ENCODE measurements around the gene SCART1.
A peak's percentile ranks its signal among the peaks of the same experiment; 100 is the strongest.

SCART1 gene

DNA sequence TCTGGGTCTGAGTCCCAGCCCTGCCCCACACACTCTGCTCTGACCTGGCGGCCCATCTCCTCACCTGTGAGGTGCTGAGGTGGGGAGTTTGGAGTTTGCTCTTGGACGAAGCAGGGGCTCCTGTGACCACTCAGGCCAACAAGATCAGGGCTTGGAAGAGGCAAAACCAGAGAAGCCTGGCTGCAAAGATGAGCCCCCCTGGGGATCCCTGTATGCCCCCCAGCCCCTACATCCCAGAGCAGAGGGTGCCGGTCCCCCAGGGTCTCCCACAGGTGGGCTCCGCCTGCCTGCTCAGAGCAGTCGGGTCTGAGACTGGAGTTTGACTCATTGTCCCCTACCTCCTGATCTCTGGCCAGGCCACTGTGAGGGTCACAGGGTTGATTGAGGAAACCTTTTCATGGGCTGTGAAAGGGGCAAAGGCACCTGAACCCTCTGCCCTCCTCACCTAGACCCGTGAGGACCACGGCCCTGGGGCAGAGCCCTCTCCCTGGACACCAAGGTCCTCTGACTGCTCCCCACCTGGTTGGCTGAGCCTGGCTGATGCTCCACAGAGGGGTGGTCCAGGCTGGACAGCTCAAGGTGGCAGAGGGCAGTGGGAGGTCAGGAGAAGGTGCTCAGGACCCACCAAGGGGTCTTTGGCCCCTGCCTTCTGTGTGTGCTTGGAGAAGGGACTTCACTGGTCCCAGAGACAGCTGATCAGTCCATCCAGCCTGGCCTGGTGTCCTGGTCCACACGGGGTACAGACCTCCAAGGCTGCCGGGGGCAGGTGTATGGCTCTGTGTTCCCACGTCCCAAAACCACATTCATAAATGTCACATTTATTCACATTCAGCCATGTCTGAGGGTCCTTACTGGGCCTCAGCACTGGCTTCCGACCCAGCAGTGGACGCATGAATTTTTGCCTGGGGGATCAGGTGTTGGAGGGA is 9.1 kb upstream of the SCART1 start:
- Mint-ChIP-seq H3K27me3 (peaks cover 6% of the 10 kb centered on the region), H3K36me3 (peaks cover 14% of the 10 kb centered on the region), H3K27ac (no peak overlapping the region), H3K4me1 (peaks cover 7% of the 10 kb centered on the region), H3K4me3 (no peak overlapping the region), H3K9me3 (peaks cover 21% of the 10 kb centered on the region)

DNA sequence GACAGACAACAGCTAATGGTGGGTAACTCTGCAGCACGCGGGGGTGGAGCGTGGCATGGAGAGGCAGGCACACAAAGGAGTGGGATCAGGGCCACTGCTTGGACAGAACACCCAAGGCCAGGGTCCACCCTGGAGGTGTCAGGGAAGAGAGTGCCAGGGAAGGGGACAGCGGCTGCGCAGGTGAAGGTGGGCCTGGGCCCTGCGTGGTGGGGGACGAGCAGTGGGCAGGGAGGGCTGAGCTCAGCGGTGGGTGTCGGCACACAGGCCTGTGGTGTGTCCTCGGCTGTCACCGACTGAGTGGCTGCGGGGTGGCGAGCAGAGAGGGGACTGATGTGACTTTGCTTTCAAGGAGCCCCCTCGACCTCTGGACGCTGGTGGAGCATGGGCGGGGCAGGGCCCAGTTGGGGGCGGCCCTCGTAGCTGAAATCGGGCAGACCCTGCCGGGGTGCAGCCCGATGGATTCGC is 8.4 kb upstream of the SCART1 start:
- Mint-ChIP-seq H3K4me1 (peaks cover 7% of the 10 kb centered on the region), H3K4me3 (no peak overlapping the region), H3K9me3 (peaks cover 21% of the 10 kb centered on the region), H3K27me3 (peaks cover 6% of the 10 kb centered on the region), H3K36me3 (peaks cover 14% of the 10 kb centered on the region), H3K27ac (no peak overlapping the region)

DNA sequence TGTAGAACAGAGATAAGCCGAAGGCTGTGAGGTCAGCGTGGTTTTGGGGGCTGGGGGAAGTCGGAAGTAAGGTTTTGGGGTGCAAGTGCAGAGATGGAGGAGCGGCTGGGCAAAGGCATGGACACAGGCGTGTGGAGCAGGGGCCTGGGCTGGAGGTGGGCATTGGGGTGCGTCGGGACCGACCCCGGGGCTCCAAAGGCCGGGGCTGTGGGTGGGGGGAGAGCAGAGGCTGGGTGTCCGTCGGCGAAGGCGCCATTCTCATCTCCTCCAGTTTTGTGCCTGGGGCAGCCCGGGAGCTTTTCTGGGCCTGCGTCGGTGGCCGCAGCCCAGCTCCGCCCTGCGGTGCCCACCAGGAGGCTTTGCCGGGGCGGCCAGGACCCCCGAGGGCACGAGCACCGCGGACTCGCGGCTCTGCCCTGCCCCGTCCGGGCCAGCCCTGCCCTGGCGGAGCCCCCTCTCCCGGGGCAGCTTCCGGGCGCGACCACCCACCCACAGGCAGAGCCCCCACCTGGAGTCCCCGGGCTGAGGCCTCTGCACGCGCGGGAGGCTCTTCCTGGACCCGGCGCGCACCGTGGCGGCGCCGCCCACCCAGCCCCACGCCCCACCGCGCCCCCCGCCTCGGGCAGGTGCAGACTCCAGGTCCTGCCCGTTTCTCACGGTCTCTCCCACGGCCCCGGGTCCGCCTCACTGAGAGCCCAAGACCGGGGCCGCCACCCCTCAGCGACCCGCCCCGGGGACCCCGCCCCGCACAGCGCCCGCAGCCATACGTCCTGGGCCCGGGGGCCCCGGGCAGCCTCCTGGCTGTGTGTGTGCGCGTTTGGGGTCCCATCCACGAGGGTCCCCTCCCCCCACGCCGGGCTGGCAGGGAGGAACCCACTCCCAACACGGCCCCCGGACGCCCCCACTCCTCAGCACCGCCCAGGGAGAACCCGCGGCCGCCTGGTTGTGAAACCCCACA is 7.7 kb upstream of the SCART1 start:
- Mint-ChIP-seq H3K4me1 (peaks cover 7% of the 10 kb centered on the region), H3K9me3 (peaks cover 21% of the 10 kb centered on the region), H3K36me3 (peaks cover 14% of the 10 kb centered on the region), H3K27me3 (peaks cover 6% of the 10 kb centered on the region), H3K4me3 (no peak overlapping the region), H3K27ac (no peak overlapping the region)

DNA sequence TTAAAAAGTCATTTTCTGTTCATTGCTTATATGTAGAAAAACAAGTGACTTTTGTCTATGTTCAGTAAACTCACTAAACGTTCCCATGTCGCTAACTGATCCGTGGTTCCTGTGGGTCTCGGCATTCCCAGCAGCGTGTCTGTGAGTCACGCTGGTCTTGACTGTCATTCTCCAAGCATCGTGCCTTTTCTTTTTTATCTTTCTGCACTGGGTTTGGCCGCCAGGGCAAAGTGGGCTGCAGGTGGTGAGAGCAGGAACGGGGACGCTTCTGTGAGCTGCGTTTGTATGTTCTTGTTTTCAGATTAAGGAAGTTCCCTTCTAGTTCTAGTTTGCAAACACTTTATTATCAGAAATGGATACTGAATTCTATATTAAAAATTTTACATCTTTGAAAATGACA is 6.8 kb upstream of the SCART1 start:
- Mint-ChIP-seq H3K9me3 (peaks cover 21% of the 10 kb centered on the region), H3K4me1 (peaks cover 7% of the 10 kb centered on the region), H3K4me3 (no peak overlapping the region), H3K36me3 (peaks cover 14% of the 10 kb centered on the region), H3K27me3 (peaks cover 6% of the 10 kb centered on the region), H3K27ac (peak overlapping the region; percentile 35)

DNA sequence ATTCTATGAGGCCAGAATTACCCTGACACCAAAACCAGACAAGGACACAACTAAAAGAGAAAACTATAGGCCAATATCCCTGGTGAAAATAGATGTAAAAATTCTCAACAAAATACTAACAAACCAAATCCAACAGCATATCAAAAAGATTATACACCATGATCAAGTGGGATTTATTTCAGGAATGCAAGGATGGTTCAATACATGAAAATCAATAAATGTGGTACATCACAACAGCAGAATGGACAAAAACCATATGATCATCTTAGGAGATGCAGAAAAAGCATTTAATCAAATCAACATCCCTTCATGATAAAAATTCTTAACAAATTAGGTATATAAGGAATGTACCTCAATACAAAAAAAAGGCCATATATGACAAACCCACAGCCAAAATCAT is 5.6 kb upstream of the SCART1 start:
- Mint-ChIP-seq H3K9me3 (peaks cover 21% of the 10 kb centered on the region), H3K4me3 (no peak overlapping the region), H3K36me3 (peaks cover 14% of the 10 kb centered on the region), H3K27me3 (peaks cover 5% of the 10 kb centered on the region), H3K27ac (no peak overlapping the region), H3K4me1 (no peaks in the 10 kb centered on the region)

DNA sequence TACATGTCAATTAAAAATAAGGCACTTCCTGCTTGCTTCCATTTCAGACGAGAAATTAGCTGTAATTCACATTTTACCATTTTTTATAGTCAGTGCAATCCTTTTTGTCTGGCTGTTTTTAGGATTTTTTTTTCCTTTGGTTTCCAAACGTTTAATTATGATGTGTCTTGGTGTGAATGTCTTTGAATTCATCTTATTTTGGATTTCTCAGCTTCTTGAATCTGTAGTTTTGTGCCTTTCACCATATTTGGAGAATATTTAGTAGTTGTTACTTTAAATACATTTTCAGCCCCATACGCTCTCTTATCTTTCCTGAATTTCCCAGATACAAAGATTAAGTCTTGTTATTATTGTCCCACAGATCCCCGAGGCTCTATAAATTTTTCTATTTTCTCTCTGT is 2.4 kb upstream of the SCART1 start:
- H3K27me3 Mint-ChIP-seq: peaks cover 4% of the 10 kb centered on the region
- no peak overlapping the region for H3K4me3 Mint-ChIP-seq
- H3K9me3 Mint-ChIP-seq: peaks cover 21% of the 10 kb centered on the region
- H3K36me3 Mint-ChIP-seq: peaks cover 14% of the 10 kb centered on the region
- H3K4me1 Mint-ChIP-seq: no peaks in the 10 kb centered on the region
- no peak overlapping the region for H3K27ac Mint-ChIP-seq

DNA sequence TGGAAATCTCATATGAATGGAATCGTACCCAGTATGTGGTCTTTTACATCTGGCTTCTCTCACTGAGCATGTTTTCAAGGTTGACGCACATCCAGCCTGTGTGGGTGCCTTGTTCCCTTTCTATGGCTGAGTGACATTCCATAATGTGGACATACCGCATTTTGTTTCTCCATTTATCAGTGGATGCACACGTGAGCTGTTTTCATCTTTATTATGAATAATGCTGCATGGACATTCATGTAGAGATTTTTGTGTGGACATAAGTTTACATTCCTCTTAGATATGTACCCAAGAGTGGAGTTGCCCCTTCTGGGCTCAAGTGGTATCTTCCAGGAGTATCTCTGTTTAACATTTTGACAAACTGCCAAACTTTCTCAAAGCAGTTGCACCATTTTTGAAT is 1.3 kb upstream of the SCART1 start:
- H3K27me3 Mint-ChIP-seq: no peaks in the 10 kb centered on the region
- peaks cover 12% of the 10 kb centered on the region for H3K9me3 Mint-ChIP-seq
- no peak overlapping the region for H3K4me3 Mint-ChIP-seq
- peaks cover 7% of the 10 kb centered on the region for H3K36me3 Mint-ChIP-seq
- no peaks in the 10 kb centered on the region for H3K4me1 Mint-ChIP-seq
- no peak overlapping the region for H3K27ac Mint-ChIP-seq

DNA sequence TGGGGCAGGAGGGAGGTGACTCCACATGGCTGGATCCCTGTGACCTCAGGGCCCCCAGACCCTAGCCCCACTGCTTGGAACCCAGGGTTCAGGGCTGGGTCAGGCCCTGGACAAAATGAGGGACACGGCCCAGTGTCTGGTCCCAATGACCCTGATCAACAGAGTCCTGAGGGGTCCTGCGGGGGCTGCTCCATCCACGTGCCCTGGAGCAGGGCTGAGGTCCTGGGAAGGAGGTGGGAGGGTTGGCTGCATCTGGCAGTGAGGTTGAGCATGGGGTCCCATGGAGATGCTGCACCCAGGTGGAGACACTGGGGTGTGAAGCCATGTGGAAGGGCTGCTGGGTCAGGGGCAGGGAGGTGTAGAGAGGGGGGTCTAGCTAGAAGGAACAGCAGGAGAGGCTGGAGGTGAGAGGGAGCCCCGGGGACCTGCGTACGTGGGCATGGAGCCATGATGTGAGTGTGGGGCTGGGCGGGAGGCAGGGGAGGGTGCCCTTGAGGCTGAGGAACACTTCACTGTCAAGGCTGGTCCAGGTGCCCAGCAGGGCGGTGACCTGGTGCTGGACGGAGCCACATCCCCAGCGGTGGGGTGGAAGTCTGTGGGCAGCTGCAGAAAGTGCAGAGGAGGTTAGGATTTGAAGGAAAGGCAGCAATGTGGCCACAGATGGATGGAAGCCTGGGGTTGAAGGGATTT is 604 bp downstream of the SCART1 start:
- Mint-ChIP-seq H3K4me3 (no peak overlapping the region), H3K27me3 (no peaks in the 10 kb centered on the region), H3K36me3 (no peaks in the 10 kb centered on the region), H3K27ac (no peak overlapping the region), H3K4me1 (no peaks in the 10 kb centered on the region), H3K9me3 (no peaks in the 10 kb centered on the region)

DNA sequence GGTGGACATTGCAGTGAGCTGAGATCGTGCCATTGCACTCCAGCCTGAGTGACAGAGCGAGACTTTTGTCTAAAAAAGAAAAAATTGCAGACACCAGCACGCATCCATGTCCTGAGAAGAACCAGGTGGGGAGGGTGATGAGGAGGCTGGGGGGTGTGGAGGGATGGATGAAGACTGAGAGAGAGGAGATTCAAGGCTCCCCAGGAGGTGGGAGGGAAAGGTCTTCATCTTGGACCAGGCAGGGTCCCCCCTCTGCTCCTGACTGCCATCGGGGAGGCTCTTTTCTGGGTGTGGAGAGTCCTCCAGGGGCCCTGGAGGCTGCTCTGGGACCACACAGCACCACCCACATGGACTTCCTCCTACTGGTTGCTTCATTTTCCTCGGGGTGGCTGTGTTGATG is 1.5 kb downstream of the SCART1 start:
- no peaks in the 10 kb centered on the region for H3K9me3 Mint-ChIP-seq

DNA sequence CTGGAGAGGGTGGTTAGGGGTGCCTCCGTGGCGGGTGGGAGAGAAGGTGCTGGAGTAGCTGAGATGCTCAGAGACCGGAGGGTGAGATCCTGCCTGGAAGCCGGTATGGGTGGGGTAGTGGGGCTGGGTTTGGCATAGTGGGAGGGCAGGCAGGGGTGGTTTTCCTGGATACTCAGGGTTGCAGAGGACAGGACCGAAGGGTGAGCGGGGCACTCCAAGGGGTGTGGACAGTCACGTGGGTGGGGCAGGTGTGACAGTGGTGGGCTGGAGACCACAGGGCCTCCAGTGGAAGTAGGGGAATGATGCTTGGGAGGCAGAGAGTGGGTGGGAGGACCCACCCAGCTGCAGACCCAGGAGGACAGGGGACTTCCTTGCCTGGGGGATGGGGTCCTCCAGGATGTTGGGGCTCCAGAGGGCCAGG is 1.9 kb downstream of the SCART1 start:
- no peaks in the 10 kb centered on the region for H3K4me1 Mint-ChIP-seq
- H3K27me3 Mint-ChIP-seq: no peaks in the 10 kb centered on the region
- H3K36me3 Mint-ChIP-seq: no peaks in the 10 kb centered on the region
- H3K4me3 Mint-ChIP-seq: no peak overlapping the region
- H3K9me3 Mint-ChIP-seq: no peaks in the 10 kb centered on the region
- no peak overlapping the region for H3K27ac Mint-ChIP-seq

More for the DNA sequence above, 1.5 kb downstream of the SCART1 start:
- Mint-ChIP-seq H3K36me3 (no peaks in the 10 kb centered on the region), H3K27ac (no peak overlapping the region), H3K4me3 (no peak overlapping the region), H3K4me1 (no peaks in the 10 kb centered on the region), H3K27me3 (no peaks in the 10 kb centered on the region)

DNA sequence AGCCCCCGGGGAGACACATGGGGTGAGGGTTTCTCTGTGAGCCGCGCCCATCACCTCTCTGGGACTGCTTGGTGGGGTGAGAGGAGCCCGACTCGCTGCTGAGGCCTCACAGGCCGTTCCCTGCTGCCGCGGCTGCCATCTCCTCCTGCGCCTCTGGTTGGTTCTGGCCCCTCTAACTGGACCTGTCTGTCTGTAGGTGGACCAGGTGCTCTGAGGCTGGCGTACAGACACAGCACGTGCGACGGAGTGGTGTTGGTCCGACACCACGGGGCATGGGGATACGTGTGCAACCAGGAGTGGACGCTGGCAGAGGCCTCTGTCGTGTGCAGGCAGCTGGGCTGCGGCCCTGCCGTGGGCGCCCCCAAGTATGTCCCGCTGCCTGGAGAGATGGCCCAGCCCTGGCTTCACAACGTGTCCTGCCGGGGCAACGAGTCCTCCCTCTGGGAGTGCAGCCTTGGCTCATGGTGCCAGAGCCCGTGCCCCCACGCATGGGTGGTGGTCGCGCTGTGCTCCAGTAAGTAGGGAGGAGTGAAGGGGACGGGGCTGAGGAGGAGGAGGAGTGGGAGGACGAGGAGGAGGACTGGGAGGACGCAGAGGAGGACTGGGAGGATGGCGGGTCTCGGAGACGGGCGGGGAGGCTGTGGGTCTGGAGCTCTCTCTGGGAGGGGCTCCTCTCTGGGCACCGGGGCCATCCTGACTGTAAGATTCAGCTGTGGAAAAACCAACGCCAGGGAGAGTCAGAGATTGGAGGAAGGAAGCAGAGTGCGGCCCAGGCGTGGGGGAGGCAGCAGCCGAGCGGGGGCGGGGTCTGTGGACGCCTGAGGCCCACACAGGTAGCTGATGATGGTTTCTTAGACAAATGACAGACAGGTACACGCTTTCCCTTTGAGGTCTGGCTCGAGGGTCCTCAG is 2.6 kb downstream of the SCART1 start:
- H3K27ac Mint-ChIP-seq: no peak overlapping the region
- no peaks in the 10 kb centered on the region for H3K36me3 Mint-ChIP-seq
- H3K4me1 Mint-ChIP-seq: no peaks in the 10 kb centered on the region
- no peaks in the 10 kb centered on the region for H3K9me3 Mint-ChIP-seq
- H3K27me3 Mint-ChIP-seq: no peaks in the 10 kb centered on the region
- H3K4me3 Mint-ChIP-seq: no peak overlapping the region

DNA sequence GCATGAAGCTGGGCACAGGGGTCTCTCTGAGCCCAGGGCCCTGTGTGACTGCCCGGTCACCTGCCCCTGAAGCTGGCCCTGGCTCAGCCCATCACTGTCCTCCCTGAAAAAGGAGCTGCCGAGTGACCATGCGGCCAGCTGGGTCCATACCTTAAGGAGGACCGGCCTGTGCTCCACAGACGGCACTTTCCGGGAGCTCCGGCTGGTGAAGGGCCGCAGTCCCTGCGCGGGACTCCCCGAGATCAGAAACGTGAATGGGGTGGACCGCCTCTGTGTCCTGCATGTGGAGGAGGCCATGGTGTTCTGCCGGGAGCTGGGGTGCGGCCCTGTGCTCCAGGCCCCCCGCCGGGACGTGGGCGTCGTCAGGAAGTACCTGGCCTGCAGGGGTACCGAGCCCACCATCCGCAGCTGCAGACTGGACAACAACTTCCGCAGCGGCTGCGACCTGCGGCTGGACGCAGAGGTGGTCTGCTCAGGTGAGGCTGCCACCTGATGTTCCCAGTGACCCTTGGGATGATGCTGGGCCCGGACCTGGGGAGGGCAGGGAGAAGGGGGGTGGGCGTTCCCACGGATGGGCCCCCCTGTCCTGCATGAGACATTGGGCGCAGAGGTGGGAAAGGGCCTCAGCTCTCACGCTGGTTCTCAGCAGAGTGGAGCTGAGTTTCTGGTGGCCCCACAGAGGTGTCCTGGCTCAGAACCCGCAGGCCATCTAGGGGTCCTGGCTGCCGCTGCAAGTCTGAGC is 3.5 kb downstream of the SCART1 start:
- no peaks in the 10 kb centered on the region for H3K9me3 Mint-ChIP-seq
- H3K4me3 Mint-ChIP-seq: no peak overlapping the region
- H3K27ac Mint-ChIP-seq: no peak overlapping the region
- no peaks in the 10 kb centered on the region for H3K27me3 Mint-ChIP-seq
- H3K4me1 Mint-ChIP-seq: no peaks in the 10 kb centered on the region
- no peaks in the 10 kb centered on the region for H3K36me3 Mint-ChIP-seq

DNA sequence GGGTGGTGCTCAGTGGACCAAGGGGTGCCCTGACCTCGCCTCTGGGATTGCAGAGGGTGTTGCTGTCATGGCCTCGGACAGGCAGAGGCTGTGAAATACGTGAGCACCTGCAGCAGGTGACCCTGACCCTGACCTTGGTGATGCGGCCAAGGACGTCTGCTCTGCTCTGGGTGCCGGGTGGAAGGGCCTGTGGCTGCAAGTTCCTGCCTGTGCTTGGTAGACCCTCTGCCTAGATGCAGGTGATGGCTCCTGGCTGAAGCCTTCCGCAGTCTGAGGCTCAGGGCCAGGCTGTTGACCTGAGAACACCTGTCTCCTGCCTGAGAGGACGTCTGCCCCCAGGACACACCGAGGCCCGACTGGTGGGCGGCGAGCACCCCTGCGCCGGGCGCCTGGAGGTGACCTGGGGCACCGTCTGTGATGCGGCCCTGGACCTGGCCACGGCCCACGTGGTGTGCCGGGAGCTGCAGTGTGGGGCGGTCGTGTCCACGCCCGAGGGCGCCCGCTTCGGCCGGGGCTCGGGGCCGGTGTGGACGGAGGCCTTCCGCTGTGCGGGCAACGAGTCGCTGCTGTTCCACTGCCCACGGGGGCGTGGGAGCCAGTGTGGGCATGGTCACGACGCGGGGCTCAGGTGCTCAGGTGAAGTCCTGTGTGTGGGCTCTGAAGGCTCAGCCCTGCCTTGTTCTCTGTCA is 4.4 kb downstream of the SCART1 start:
- Mint-ChIP-seq H3K4me1 (no peaks in the 10 kb centered on the region), H3K27ac (no peak overlapping the region), H3K9me3 (no peaks in the 10 kb centered on the region), H3K36me3 (no peaks in the 10 kb centered on the region), H3K4me3 (no peak overlapping the region), H3K27me3 (no peaks in the 10 kb centered on the region)

Measured in activated naive CD4-positive, alpha-beta T cell treated with anti-CD3 and anti-CD28 coated beads, Interleukin-2, amount 50 U/mL, for 24 hours (primary cell).